GM12878 (cell line): ENCODE measurements around the gene PIWIL4. TPM values are rescaled to one million over a fixed set of nuclear protein-coding genes. Genes with fewer than 3 reads are reported as not detected.

Source experiments
- ATAC-seq: fragments of 200-7000 bp; cut with Tn5 transposase; 3 replicates; pipeline ENCODE4 v1.9.1; 2020; ENCODE audit warnings: mild to moderate bottlenecking, moderate library complexity
- BruUV-seq: library from RNA; stranded (reverse); fragments of 400-500 nt; replicated peaks from 2 replicates; lab custom pipeline; 2021; lab: Mats Ljungman, UMichigan
- CTCF ChIA-PET: fragments of 300-600 bp; sonication (Branson Sonifier 250); formaldehyde crosslinking; extraction: SDS; loops from one replicate; lab custom pipeline; 2021; ENCODE audit warnings: inconsistent platforms; lab: Yijun Ruan, JAX
- POLR2A ChIA-PET: fragments of 350-600 bp; formaldehyde crosslinking; extraction: SDS; loops from one replicate; lab custom pipeline; 2021; ENCODE audit warnings: inconsistent platforms; lab: Charles Lee
- RAD21 ChIA-PET: fragments of 300-600 bp; sonication (Branson Sonifier 250); formaldehyde crosslinking; loops from one replicate; lab custom pipeline; 2023; ENCODE audit warnings: antibody characterized with exemption; ENCODE audit not compliant: unreplicated experiment; lab: Charles Lee
- SMC1A ChIA-PET: fragments of 300-600 bp; sonication (Branson Sonifier 250); formaldehyde crosslinking; loops from one replicate; lab custom pipeline; 2023; ENCODE audit not compliant: unreplicated experiment, uncharacterized antibody; lab: Charles Lee
- DNase-seq: peaks from one replicate; pipeline ENCODE4 v3.0.0-alpha.2; 2011; ENCODE audit warnings: low read depth, low spot score
- FAIRE-seq: peaks from 3 replicates; lab custom pipeline; 2011; peaks lifted over from hg19 to GRCh38; lab: Jason Lieb, UNC
- H2AFZ ChIP-seq: 2 replicates; pipeline ENCODE4 v1.6.0; 2011; ENCODE audit warnings: low read depth, low read length, control low read depth; ENCODE audit not compliant: control insufficient read depth
- H3K27ac ChIP-seq: 2 replicates; pipeline ENCODE4 v1.5.1; 2011; ENCODE audit warnings: control low read depth; ENCODE audit not compliant: control insufficient read depth, insufficient read depth
- H3K27me3 ChIP-seq, 2 experiments: replicated peaks in 1 of 2; 2 replicates each; pipeline versions ENCODE4 v1.6.0 to v1.6.1; 2011; ENCODE audit warnings: low read length in 1 of 2; ENCODE audit not compliant: control insufficient read depth in 2 of 2, insufficient read depth in 2 of 2
- H3K36me3 ChIP-seq, 2 experiments: 2 replicates each; pipeline ENCODE4 v1.5.1; 2011; ENCODE audit warnings: low read length in 1 of 2; ENCODE audit not compliant: control insufficient read depth in 2 of 2, insufficient read depth in 2 of 2
- H3K4me1 ChIP-seq: 2 replicates; pipeline ENCODE4 v1.6.1; 2011; ENCODE audit warnings: mild to moderate bottlenecking, low read length, moderate library complexity, mixed read lengths; ENCODE audit not compliant: control insufficient read depth, insufficient read depth
- H3K4me2 ChIP-seq: 2 replicates; pipeline ENCODE4 v1.6.0; 2011; ENCODE audit warnings: control low read depth; ENCODE audit not compliant: control insufficient read depth, insufficient read depth
- H3K4me3 ChIP-seq: fragments of 200-600 bp; sonication (generic); 2 replicates; pipeline ENCODE4 v1.5.1; 2016
- H3K79me2 ChIP-seq: 2 replicates; pipeline ENCODE4 v1.6.0; 2011; ENCODE audit warnings: low read length; ENCODE audit not compliant: control insufficient read depth, insufficient read depth
- H3K9ac ChIP-seq: 2 replicates; pipeline ENCODE4 v1.8.0; 2011; ENCODE audit warnings: low read length, control low read depth, mixed read lengths; ENCODE audit not compliant: control insufficient read depth, insufficient read depth
- H3K9me3 ChIP-seq: replicated peaks from 3 replicates; pipeline ENCODE4 v1.5.1; 2011; ENCODE audit warnings: mild to moderate bottlenecking, low read length; ENCODE audit not compliant: control insufficient read depth, insufficient read depth
- H4K20me1 ChIP-seq: 2 replicates; pipeline ENCODE4 v1.6.0; 2011; ENCODE audit not compliant: control insufficient read depth, insufficient read depth
- CTCF ChIP-seq, 3 experiments: IDR thresholded peaks in 2 of 3; conservative IDR thresholded peaks in 1 of 3; 2 replicates each; pipeline ENCODE4 v1.5.1; 2011; ENCODE audit warnings: low read depth in 3 of 3, low read length in 3 of 3, mild to moderate bottlenecking in 3 of 3, control low read depth in 2 of 3, moderate library complexity in 2 of 3, inconsistent platforms in 1 of 3, mixed read lengths in 1 of 3; ENCODE audit not compliant: control insufficient read depth in 2 of 3, insufficient read depth in 1 of 3; ENCODE audit errors: extremely low read depth in 1 of 3
- E2F8 ChIP-seq: fragments of 450-650 bp; IDR thresholded peaks from 2 replicates; pipeline ENCODE4 v1.6.1; 2018; ENCODE audit warnings: mild to moderate bottlenecking, low read depth, moderate library complexity; ENCODE audit not compliant: partially characterized antibody
- EP300 ChIP-seq, 2 experiments: fragments of 150-350 bp in 1 of 2; IDR thresholded peaks; 2 replicates each; pipeline ENCODE4 v1.6.1; 2011 to 2012; ENCODE audit warnings: low read depth in 2 of 2, low read length in 2 of 2, borderline replicate concordance in 1 of 2, improper control_type of control experiment in 1 of 2, inconsistent platforms in 1 of 2; ENCODE audit not compliant: control insufficient read depth in 1 of 2
- NFXL1 ChIP-seq: fragments of 450-650 bp; IDR thresholded peaks from 2 replicates; pipeline ENCODE4 v1.6.1; 2017; ENCODE audit warnings: antibody characterized with exemption, mild to moderate bottlenecking, borderline replicate concordance
- NFYB ChIP-seq: IDR thresholded peaks from 2 replicates; pipeline ENCODE4 v1.6.1; 2011; ENCODE audit warnings: low read depth, mild to moderate bottlenecking, low read length, improper control_type of control experiment, moderate library complexity; ENCODE audit not compliant: insufficient read depth
- NR2C2 ChIP-seq: IDR thresholded peaks from 2 replicates; pipeline ENCODE4 v1.6.1; 2011; ENCODE audit warnings: borderline replicate concordance, low read depth; ENCODE audit not compliant: control insufficient read depth, insufficient read length
- PML ChIP-seq: IDR thresholded peaks from 2 replicates; pipeline ENCODE4 v1.6.1; 2012; ENCODE audit warnings: low read length, inconsistent platforms
- POLR2AphosphoS5 ChIP-seq: IDR thresholded peaks from 2 replicates; pipeline ENCODE4 v1.6.1; 2011; ENCODE audit warnings: mild to moderate bottlenecking, low read length, inconsistent platforms
- REST ChIP-seq: IDR thresholded peaks from 2 replicates; pipeline ENCODE4 v1.6.1; 2012; ENCODE audit warnings: mild to moderate bottlenecking, low read depth, low read length
- SIN3A ChIP-seq: IDR thresholded peaks from 2 replicates; pipeline ENCODE4 v1.6.1; 2012; ENCODE audit warnings: low read depth, low read length, improper control_type of control experiment
- SMAD5 ChIP-seq: IDR thresholded peaks from 2 replicates; pipeline ENCODE4 v1.6.1; 2016; ENCODE audit warnings: antibody characterized with exemption, low read depth
- SUZ12 ChIP-seq: fragments of 200-600 bp; sonication (generic); IDR thresholded peaks from one replicate; pipeline ENCODE4 v1.6.1; 2018; ENCODE audit warnings: antibody characterized with exemption, mild to moderate bottlenecking; ENCODE audit not compliant: unreplicated experiment
- TCF3 ChIP-seq: IDR thresholded peaks from 2 replicates; pipeline ENCODE4 v1.6.1; 2012; ENCODE audit warnings: low read depth, mild to moderate bottlenecking, low read length, borderline replicate concordance; ENCODE audit not compliant: insufficient read depth
- ZNF207 ChIP-seq: fragments of 450-650 bp; IDR thresholded peaks from 2 replicates; pipeline ENCODE4 v1.6.1; 2014; ENCODE audit warnings: antibody characterized with exemption, mild to moderate bottlenecking, borderline replicate concordance
- WGBS: methylation state at CpG from one replicate; pipeline ENCODE4 v1.1.6; 2016; ENCODE audit warnings: low lambda C conversion rate; ENCODE audit not compliant: insufficient replicate concordance, insufficient coverage; ENCODE audit errors: missing lambda C conversion rate; 5-methylcytosine and 5-hydroxymethylcytosine counted together
- in situ Hi-C: fragments of 300-500 bp; cut with MboI; formaldehyde crosslinking; loops from 9 replicates; pipeline ENCODE4 v1.14.3; 2018; ENCODE audit warnings: mixed read lengths
- intact Hi-C: fragments of 100-400 bp; cut with micrococcal nuclease; formaldehyde crosslinking; loops from one replicate; pipeline ENCODE4 v1.14.2; 2022; ENCODE audit not compliant: unreplicated experiment
- polyA plus RNA-seq, 11 experiments: library from polyadenylated mRNA; depleted of rRNA in 4 of 11; unstranded in 6 of 11; stranded (reverse) in 5 of 11; fragments of >200 nt; fragmentation: Nextera tagmentation in 4 of 11; fragmentation: Illumina TruSeq in 1 of 11; extraction: Ambion mirVana in 4 of 11; extraction: Trizol in 1 of 11; gene quantifications; 1 replicate in 1 of 11; 2 replicates in 10 of 11; pipeline versions ENCODE4 v1.2.1 to v1.2.3, GENCODE V29; 2011 to 2016; ENCODE audit warnings: inconsistent platforms in 2 of 11, missing spikeins in 2 of 11, low read depth in 1 of 11
- total RNA-seq, 4 experiments: library from RNA; depleted of rRNA in 3 of 4; stranded (reverse); fragments of >200 nt in 3 of 4; fragmentation: Illumina TruSeq in 1 of 4; extraction: Trizol in 1 of 4; gene quantifications; 2 replicates each; pipeline versions ENCODE4 v1.2.1 to v1.2.3, GENCODE V29; 2013 to 2021

PIWIL4 gene
- total and polyA plus RNA-seq, 10 of the 15 experiments (the other 5 are each of a cell fraction or from before 2014, with no cell fraction given) = 0.23 to 13.3 (median 0.47) TPM

- TF ChIP-seq EP300 (IDR thresholded peaks at IDR 0.05; ENCODE audit: borderline replicate concordance in 1 of 2, control insufficient read depth in 1 of 2, low read depth in 2 of 2, low read length in 2 of 2) (peak in 1 of 2 experiments; percentile 22; a peak in 1 of 4 replicates), ZNF207 (no peak), SUZ12 (no peak), SMAD5 (no peak)
These were observed 16.7 kb upstream of the PIWIL4 start (continued) for GRCh38 chr11:94550513-94550912.

GRCh38 chr11:94553938-94554337 lies 13.2 kb upstream of the PIWIL4 start:
- intact Hi-C loops (no loop called here), in situ Hi-C loops (no loop called here)
- ChIA-PET POLR2A (no interaction called here), RAD21 (interaction anchor here (1.4 kb wide), 1 partner anchor 37 kb away, joined by 3 read pairs; no protein-coding TSS in a partner anchor), CTCF (interaction anchor here (1.5 to 1.9 kb wide), 2 partner anchors 25 to 49 kb away, joined by 5 to 7 read pairs; no protein-coding TSS in a partner anchor), SMC1A (no interaction called here)
- no peaks in the 10 kb centered on the region for H3K27me3 ChIP-seq
- no peak for DNase-seq
- no peak for FAIRE-seq
- no peaks in the 10 kb centered on the region for H4K20me1 ChIP-seq
- H3K4me1 ChIP-seq = no peaks in the 10 kb centered on the region; the same call in 1 of the 2 replicates
- H3K4me3 ChIP-seq = no peak overlapping the region
- no peak overlapping the region for H3K4me2 ChIP-seq
- ATAC-seq = no peak
- H3K27ac ChIP-seq = no peak overlapping the region
- H3K79me2 ChIP-seq = no peaks in the 10 kb centered on the region
- 17% methylated on average over 1 of the region's 1 CpG for WGBS
- no peaks in the 10 kb centered on the region for H3K9me3 ChIP-seq
- no TSS peak for BruUV-seq
- no peak overlapping the region for H2AFZ ChIP-seq
- H3K36me3 ChIP-seq = no peaks in the 10 kb centered on the region
- no peak overlapping the region for H3K9ac ChIP-seq
- TF ChIP-seq SIN3A (no peak), PML (no peak), CTCF (IDR thresholded peaks at IDR 0.05 in 2 of 3, conservative IDR thresholded peaks at IDR 0.05 in 1 of 3; ENCODE audit: control insufficient read depth in 2 of 3, extremely low read depth in 1 of 3, insufficient read depth in 1 of 3, low read depth in 3 of 3, low read length in 3 of 3) (no peak), NFXL1 (no peak), NFYB (no peak), TCF3 (no peak), POLR2AphosphoS5 (no peak), E2F8 (no peak), NR2C2 (no peak), REST (no peak)
